GM10248 (cell line): ENCODE measurements around the gene STOML2.

Experiments
- CTCF ChIA-PET: fragments of 300-600 bp; sonication (Branson Sonifier 250); formaldehyde crosslinking; extraction: SDS; loops from one replicate; lab custom pipeline; 2021; ENCODE audit warnings: antibody characterized with exemption; lab: Yijun Ruan, JAX
- POLR2A ChIA-PET: fragments of 350-650 bp; sonication (Branson Sonifier 250); formaldehyde crosslinking; extraction: SDS; loops from one replicate; lab custom pipeline; 2020; ENCODE audit warnings: antibody characterized with exemption; lab: Yijun Ruan, JAX
- DNase-seq: peaks from one replicate; pipeline ENCODE4 v3.0.0; 2012; ENCODE audit errors: extremely low spot score
- CTCF ChIP-seq: IDR thresholded peaks from 2 replicates; pipeline ENCODE4 v1.5.1; 2012; ENCODE audit warnings: mild to moderate bottlenecking, low read depth; ENCODE audit errors: extremely low read depth, missing control alignments, control extremely low read depth

STOML2 gene

GRCh38 chr9:35108461-35108860 lies 5.5 kb upstream of the STOML2 start:
- ChIA-PET CTCF (interaction anchor here (0.9 to 1.6 kb wide), 3 partner anchors 13 to 445 kb away, joined by 3 to 9 read pairs (median 3); partner anchors contain the start of gene PIGO), POLR2A (no interaction called here)
- DNase-seq: no peak
- TF ChIP-seq CTCF: no peak

- CTCF ChIA-PET: interaction anchor here (0.6 to 6.4 kb wide), 8 partner anchors 9 to 446 kb away, joined by 3 to 28 read pairs (median 3); partner anchors contain the start of genes ATOSB, FANCG and PIGO
- no peak for DNase-seq
- no peak for TF ChIP-seq CTCF
- POLR2A ChIA-PET: no interaction called here
Measured at GRCh38 chr9:35107297-35108290, 4.7 kb upstream of the STOML2 start.

- no peak for DNase-seq
- POLR2A ChIA-PET: no interaction called here
- CTCF ChIA-PET: interaction anchor here (0.8 to 6.4 kb wide), 4 partner anchors 10 to 207 kb away, joined by 3 to 28 read pairs (median 4); partner anchors contain the start of genes ATOSB and PIGO
- TF ChIP-seq CTCF: no peak
Measured at GRCh38 chr9:35106343-35106730, 3.4 kb upstream of the STOML2 start.

- no peak for TF ChIP-seq CTCF
- CTCF ChIA-PET: interaction anchor here (1.2 to 6.4 kb wide), 2 partner anchors 9 to 11 kb away, joined by 4 to 28 read pairs; partner anchors contain the start of genes ATOSB and PIGO
Measured at GRCh38 chr9:35105571-35106342, 2.8 kb upstream of the STOML2 start.

GRCh38 chr9:35105126-35105525 lies 2.2 kb upstream of the STOML2 start:
- ChIA-PET CTCF (interaction anchor here (0.9 to 6.4 kb wide), 4 partner anchors 10 to 206 kb away, joined by 4 to 28 read pairs (median 16); partner anchors contain the start of gene ATOSB), POLR2A (no interaction called here)
- TF ChIP-seq CTCF: no peak

More at GRCh38 chr9:35105571-35106342, 2.8 kb upstream of the STOML2 start:
- no peak for DNase-seq
- POLR2A ChIA-PET: no interaction called here

GRCh38 chr9:35104586-35104985 lies 1.7 kb upstream of the STOML2 start:
- TF ChIP-seq CTCF: no peak
- no peak for DNase-seq
- CTCF ChIA-PET: interaction anchor here (0.9 to 6.4 kb wide), 4 partner anchors 10 to 205 kb away, joined by 4 to 28 read pairs (median 16); partner anchors contain the start of gene ATOSB
- POLR2A ChIA-PET: no interaction called here

More at GRCh38 chr9:35105126-35105525, 2.2 kb upstream of the STOML2 start:
- DNase-seq: no peak
